ENCODE data around the gene PPP1R12C.

- TF ChIP-seq CTCF (conservative IDR thresholded peaks at IDR 0.05) (no peak), EZH2 (IDR thresholded peaks at IDR 0.05; ENCODE audit: low read depth) (no peak)
Observed at GRCh38 chr19:55160986-55161365, 43.5 kb upstream of the PPP1R12C start.

Measured in PC-9 (cell line).